CD4-positive, alpha-beta T cell treated with Interferon gamma for 1 hour (primary cell): ENCODE results near the gene ATP8A1.

Experiments used
- DNase-seq: peaks from one replicate; pipeline ENCODE4 v3.0.0-alpha.2; 2020

Gene ATP8A1

DNA sequence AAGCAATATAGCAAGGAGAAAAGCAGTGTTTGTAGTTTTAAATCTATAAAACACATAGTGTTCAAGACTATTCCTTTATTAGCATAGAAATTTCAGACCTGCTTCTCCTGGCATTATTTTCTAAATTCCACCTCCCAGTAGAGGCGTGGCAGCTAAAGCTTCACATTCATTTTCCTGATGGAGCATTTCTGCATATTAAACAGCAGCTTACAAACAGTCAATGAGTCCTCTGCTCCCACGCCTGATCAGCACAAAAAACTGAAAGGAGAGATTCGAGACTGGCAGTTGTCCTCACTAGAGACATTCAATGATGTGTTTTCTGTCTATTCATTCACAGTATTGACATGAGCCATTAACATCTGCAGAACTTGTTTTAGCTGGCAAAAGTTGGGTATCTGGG, 198.2 kb downstream of the ATP8A1 start:
- no peak for DNase-seq

DNA sequence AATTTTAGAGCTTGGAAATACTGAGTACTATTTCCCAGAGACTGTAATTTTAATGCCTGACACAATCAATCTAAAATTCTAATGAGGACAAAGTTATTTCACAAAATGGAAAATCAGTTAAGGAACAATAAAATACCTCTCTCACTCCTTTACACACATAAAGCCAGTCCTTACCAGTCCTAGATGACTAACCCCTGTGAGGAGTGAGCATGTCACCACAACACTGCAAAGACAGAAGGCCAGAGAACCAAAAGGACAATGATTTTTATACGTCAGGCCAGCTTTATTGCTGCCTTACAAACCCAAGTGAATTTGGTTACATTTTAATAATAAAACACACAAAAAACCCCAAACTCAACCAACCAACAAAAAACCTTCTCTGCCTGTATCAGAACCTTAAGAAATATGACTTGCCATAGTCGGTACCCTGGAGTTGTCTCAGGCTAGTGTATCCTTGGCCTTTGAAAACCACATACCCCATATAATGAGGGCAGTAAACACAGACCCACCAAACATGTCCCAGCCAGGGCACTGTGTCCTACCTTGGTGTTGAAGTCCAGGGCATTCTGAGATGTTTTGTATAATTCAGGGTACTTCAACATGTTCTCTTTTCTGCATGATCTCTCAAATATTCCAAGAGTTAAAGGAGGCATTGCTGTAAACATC, 202.0 kb downstream of the ATP8A1 start:
- no peak for DNase-seq

DNA sequence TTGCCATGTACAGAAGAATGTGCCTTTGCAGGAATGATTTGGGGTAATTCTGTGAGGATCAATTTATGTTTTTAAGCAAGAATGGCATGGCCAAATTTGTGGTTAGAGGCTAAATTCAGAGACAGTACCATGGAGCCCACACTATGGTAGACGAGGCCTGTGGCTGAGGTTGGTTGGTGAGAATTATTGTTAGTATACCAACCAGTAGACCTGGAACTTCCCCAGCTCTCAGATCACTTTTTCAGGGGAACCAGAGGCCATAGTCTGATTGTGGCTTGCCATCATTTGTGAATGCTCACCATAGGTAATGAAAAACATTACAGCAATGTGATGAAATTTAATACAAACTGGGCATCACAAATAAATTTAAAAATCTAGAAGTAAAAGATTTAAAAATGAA, 203.3 kb downstream of the ATP8A1 start:
- DNase-seq: no peak

DNA sequence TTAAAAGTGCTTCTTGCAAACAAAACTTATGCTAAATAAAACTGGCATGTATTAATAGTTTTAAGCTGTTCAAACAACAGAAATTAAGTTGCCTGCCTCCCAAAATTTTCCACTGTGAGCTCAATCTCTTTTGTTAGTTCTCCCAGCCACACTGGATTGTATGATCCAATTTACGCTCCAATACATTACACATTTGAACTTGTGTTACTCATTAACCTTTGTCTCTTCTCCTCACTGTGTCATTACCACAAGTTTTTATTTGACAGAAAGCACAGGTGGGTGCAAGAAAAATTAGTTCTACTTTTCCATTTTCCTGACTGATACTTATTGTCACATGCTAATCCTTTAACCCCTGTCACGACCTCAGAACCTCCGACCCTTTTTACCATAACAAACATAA, 204.1 kb downstream of the ATP8A1 start:
- no peak for DNase-seq

DNA sequence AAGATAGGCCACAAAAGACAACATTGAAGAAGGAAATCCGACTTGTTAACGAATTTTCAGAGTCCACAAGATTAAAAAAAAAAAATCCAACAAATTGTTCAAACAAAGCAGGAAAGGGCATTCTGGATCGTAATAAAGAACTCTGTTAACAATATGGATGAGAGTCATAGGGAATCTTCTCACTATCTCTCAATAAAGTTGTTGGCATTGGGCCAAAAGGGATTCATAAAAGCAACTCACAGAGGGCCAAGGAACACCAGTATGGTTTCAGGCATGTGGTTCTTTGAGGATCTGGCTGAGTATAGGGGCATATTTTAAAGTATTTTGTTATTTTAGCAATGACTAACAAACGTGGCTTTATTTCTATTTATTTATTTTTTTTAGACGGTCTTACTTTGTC, 210.1 kb downstream of the ATP8A1 start:
- DNase-seq: no peak

DNA sequence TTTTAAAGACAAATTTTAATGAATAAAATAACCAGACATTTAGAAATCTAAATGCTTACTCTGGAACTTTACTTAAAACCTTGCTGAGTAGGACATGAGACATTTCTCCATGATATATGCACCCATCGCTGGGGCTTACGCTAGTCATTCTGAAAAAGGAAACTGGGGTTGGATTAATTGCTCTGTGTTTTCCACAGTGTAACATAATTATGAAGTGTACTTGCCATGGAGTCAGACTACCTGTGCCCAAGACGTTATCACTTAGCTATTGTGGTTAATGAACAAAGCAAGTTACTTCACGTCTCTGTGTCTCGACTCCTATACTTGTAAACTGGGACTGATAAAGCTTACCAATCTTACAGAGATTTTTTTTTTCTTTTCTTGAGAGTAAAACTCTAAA, 211.9 kb downstream of the ATP8A1 start:
- DNase-seq: no peak

DNA sequence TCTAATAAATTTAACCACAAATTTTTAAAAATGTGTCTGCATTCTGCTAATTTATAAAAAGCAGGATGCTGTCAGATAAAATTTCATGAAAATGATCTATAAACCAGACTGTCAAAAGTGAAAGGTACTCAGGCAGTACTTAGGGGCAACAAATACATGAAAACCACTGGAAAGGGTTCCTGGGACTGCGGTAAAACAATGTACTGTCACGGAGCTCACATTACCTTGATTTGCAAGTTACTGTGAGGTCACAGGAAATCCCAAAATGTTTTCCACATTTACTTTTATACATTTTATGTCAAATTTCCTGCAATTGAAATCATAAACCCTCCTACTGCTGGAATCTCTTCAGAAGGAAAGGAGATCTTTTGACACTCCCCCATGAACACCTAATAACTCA, 214.3 kb downstream of the ATP8A1 start:
- no peak for DNase-seq

DNA sequence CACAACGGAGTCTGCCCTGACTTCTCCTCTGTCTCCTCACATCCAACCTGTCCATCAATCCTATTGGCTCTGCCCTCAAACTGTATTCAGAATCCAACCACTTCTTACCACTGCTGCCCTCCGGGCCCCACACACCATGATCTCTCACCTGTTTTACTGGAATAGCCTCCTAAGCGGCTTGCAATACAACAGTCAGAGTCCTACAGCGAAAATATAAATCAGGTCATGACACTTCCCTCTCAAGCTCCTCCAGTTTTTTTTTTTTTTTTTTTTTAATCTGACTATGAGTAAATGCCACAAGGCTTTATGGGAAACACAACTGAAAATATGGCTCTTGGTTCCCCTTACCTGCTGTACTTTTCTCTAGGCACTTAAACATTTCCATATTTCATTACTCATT, 216.8 kb downstream of the ATP8A1 start:
- no peak for DNase-seq

DNA sequence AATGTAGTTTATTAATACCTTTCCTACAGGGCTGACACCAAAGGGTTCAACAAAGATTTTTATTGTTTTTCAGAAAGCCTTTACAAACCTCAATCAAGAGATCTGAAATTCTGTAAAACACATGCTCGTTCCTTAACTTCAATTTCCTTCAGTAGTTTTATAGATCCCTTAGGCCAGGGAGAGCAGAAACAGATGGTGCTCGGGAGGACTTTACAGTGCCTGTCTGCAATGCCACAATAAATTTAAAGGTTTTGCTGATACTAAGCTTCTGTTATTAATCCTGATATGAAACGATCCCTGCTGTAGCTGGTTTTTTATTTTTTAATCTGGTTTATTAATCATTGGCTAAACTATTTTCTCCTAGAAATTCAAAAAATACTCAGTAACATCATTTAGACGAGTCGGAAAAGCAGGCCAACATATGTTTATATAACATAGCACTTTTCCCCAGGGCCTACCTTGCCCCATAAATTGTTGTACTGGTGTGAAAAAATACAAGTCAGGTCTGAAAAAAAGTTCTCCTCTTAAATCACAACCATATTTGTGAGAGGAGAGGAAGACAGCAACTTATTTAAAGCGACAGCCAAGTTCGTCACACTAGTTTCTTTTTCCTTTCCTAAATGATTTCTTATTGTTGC, 219.9 kb downstream of the ATP8A1 start:
- no peak for DNase-seq

DNA sequence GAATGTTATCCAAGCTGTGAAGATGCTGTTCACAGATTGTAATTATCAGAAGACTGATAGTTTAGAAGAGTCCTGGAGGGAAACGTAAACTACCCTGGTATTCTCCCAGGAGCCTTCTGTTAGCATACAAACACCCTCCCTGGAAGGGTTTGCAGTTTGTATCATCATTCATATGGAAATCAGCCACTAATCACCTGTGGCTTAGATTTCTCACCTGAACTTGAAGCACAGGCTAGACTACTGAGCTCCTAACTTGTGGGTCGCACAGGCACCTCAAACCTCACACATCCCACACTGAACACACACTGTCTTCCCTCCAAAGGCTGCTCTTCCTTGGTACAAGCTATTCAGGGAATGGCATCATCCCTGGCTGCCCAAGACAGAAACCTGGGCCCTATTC, 228.9 kb downstream of the ATP8A1 start:
- no peak for DNase-seq

DNA sequence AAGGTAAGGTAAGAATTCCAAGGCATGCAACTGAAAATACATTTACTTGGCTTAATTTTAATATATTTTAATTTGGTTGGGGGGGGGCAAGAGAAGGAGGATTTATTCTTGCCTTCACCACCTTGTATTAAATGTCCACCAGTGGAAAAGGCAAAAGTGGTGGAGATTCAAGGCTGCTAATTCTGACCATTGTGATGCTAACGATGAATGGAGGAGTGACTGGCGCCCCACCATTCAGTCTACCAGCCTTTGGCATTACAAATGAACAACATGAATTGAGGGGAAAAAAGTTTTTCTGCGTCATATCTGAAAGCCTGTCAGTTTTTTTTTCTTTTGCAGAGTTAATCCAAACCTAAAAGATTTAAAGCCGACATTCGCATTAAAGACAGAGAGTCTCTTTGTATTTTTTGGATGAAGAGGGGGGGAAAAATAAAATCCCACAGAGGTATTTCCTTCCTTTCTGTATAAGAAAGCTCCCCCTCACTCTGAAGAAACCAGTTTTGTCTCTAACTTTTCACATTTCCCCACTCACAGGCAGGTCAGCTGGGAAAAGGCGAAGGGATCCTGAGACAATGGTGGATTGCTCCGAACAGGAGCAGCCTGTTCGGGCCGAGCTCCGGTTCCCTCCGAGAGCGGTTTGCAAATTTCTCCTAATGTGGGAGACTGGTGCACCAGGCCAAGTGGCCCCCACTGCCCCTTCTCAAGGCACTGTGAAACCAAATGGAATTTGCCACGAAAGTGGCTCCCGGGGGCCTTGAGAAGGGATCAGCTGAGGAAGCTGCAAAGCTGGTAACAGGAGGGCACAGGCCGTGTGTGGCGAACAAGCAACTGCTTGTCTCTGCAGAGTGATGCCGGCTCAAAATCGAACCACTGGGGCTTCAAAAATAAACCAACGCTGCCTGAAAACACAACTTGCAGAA, 231.5 kb downstream of the ATP8A1 start:
- no peak for DNase-seq

DNA sequence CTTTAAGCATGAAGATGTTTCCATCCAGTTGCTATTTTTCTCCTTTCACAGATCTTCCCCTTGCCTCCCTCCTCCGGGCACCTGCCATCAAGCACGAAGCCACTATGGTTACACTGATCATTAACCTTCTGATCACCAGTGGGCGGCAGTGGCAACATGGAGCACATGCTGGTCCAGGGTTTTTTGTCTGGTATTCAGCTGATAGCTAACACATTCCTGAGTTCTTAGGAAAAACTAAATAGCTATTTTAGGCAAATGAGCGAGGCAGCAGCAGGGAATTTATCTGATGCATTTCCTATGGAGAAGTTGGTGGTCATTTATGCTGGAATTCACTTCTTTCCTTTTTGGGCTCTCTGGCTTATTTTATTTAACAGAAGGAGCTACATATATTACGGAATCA, 236.8 kb downstream of the ATP8A1 start:
- DNase-seq: no peak

DNA sequence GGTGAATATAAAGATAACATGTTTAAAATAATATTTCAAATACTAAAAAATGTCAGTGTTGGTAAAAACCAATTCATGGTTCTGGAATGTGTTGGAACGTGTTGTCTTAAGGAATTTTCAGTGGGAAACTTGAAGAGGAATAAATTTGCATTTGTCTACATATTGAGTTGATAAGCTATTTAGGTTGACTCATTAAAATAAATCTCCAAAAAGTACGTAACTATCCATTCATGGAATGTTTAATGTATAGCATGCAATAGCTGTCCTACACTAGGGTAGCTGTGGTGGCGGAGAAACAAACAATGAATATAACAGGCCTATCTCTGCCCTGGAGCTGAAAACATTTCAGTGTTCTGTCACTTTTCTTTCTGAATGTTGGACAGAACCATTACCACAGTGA, 239.4 kb downstream of the ATP8A1 start:
- no peak for DNase-seq

DNA sequence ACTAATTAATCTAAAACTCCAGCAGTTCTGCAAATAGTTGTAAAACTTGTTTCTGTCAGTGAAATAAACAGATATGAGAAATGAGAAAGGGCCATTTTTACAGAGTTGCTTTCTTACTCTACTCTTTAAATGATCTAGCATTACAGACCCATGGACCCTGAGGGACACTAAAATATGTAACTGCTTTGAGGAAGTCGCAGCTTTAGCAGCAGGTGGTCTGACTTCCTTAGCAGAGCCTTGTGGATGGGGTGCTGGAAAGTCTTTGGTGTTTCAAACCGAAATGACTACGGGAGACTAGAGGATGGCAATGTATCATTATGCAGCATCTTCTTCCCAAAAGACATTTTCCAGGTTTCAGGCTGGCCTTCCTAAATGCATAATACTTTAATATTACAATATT, 240.9 kb downstream of the ATP8A1 start:
- no peak for DNase-seq

DNA sequence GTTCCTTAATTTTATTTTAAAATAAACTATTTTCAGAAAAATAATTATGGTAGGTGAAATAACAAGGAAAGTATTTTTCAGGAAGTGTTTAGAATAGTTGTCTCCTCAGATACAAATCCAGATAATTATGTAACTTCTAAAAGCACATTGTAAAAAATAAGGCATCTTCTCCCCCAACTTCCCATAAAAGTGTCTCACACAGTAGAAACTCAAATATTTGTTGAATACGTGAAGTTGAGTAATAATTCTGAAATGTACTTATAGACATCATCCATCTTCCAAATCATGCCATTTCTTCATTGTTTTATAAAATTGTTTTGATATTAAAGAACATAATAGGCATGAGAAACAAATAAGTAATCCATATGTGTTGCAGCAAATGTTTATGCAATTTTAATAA, 241.6 kb downstream of the ATP8A1 start:
- no peak for DNase-seq

DNA sequence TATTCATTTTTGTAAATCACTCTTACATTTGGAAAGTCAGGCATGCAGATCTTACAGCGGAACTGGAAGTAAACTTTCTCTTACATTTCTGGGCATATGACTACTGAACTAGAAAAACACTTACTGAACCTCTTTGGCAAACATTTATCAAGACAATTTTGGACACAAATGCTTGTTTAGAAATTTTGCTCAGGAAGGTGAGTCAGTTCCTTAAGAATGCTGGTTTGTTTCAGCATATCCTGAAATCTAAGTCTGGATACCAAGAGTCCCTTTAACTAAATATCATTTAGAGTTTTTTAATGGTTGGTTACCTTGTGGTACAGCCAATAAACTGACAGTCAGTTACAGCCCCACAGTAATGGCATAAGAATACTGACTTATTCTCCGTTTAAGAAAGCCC, 244.7 kb downstream of the ATP8A1 start:
- DNase-seq: no peak

DNA sequence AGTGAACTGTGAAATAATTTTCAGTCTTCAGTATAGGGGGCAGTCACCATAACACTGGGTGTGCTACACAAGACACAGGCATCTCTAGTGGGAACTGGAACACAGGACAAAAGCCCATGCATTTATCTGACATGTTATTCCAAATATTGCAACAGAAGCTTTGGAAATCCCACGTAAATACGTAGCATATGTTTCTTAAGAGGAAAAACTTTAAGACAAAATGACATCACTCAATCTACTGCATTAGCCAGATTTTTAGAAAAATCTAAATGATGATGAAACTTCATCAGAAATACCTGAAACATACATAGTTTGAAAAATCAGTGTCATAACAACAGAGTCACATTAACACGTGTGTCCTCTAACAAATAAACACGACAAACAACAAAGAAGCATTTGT, 245.1 kb downstream of the ATP8A1 start:
- DNase-seq: no peak

DNA sequence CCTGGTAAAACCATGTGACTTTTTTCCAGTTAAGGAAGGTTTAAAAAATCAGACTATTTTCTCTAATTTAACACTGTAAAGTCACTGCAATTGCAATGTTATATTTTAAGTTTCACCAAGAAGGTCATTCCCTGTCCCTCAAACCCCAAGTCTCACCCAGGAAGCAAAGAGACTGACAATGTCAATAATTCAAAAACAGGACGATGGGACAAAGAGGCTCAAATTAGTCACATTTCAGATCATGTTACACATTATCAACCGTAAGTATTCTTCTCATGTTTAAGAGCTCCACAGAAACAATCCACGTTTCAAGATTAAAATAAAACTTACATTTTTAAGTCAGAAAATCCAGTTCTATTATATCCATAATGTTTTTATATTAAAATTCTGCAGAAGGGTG, 246.5 kb downstream of the ATP8A1 start:
- DNase-seq: no peak

DNA sequence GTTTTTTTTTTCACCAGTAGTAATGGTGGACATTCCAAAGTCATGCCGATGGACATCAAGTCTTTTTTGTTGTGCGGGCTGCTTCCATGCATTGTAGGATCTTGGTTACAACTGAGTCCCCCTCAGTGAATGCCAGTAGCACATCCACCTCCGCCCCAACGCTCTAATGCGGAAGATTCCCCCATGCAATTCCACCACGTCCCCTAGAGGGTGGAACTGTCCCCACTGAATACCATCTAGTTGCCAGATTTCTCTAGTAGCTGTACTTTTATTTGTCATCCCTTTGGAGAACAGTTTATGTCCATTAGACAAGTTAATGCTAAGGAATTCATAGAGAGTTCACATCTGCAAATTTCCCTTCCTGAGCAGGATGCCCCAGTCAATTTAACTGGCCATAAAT, 252.9 kb downstream of the ATP8A1 start:
- no peak for DNase-seq

DNA sequence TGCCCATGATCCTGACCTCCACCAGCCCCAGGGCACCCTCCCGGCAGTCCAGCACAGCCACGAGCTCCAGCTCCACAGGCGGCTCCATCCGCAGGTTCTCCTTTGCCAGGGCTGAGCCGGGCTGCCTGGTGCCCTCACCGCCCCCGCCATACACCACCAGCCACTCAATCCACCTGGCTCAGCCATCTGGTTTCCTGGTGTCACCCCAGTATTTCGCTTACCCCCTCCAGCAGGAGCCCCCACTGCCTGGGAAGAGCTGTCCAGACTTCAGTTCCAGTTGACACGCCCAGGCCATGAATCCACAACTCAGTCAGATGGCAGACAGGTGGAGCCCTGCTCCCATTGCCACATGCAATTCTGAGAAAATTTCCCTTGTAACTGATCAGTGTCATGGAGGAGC, 255.7 kb downstream of the ATP8A1 start:
- no peak for DNase-seq

DNA sequence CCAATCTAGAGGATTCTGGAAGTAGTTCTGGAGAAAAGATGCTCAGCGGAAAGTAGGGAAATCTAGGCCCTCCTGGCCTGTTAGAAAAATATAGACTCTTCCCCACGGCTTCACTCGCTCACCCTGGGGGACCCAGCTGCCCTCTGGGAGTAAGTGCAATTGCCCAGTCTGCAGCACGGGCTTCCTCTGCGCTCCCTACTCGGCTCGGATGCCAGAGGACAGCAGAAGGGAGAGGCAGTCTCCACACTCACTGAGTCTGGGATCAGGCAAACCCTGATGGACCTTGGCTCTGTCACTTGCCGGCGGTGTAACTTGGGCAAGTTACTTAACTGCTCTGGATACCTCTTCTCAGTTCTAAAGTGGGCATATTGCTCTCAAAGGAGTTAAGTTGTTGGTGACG, 257.5 kb downstream of the ATP8A1 start:
- DNase-seq: no peak

DNA sequence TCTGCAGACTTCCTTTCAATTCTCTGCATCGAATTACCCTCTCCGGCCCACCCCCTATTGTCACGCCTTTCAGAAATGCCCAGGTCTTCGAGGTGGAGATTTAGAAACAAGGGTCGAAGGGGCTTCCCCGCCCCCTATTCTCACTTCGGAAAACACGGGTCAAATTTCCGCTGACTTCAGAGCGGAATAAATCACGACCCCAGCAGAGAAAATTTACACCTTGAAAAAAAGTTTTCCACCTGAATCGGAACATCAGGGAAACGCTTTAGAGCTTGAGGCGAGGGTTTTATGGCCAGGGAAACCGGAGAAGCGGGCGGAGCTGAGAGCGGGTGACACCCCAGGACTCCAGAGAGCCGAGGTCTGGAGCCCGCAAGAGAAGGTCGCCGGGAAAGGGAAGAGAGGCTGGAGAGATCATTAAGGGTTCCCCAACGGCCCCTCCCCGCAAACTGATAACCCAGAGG, 258.0 kb downstream of the ATP8A1 start:
- DNase-seq: no peak

DNA sequence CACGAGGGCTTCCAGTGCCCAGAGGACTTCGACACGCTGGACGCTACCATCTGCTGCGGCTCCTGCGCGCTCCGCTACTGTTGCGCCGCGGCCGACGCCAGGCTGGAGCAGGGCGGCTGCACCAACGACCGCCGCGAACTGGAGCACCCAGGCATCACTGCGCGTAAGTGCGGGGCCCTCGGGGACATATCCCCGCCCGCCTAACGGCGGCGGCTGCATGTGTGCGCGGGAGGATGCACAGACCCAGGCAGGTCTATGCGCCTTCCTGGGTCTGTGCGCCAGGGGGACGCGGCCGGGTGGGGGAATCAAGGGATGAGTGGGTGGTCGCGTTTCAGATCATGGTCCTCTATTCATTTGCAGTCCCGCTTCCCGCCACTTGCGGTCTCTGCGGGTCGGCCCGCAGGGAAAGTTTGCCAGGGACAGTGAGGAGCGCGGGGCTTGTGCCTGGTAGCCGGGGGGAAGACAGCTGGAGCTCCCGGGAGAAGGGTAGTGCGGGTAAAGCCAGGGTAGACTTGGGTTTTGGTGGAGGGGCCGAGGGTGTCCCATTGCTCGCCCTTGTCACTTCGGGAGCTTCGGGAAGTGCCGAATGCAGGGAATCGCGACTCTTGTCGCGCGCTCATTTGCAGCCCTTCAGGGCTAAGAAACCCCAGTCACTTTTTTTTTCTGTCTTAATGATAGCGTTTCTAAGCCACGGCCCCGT, 258.6 kb downstream of the ATP8A1 start:
- DNase-seq: no peak
